AG04449 (cell line): ENCODE results near the gene TRIP4.
A peak's percentile ranks its signal among the peaks of the same experiment; 100 is the strongest.
"Not testable (repeated sequence)": the region's sequence is repeated elsewhere in the genome, so short reads cannot be mapped to it uniquely, and the experiment has no call there.

Experiments used
- CTCF ChIA-PET: fragments of 350-600 bp; formaldehyde crosslinking; extraction: SDS; loops from one replicate; lab custom pipeline; 2021; ENCODE audit warnings: antibody characterized with exemption; lab: Yijun Ruan, JAX
- POLR2A ChIA-PET: fragments of 400-600, 350-600 bp; formaldehyde crosslinking; extraction: SDS; loops from one replicate; lab custom pipeline; 2020; ENCODE audit warnings: antibody characterized with exemption, inconsistent platforms; lab: Yijun Ruan, JAX
- DNase-seq: peaks from one replicate; pipeline ENCODE4 v3.0.0-alpha.2; 2010; ENCODE audit warnings: low read depth, low spot score
- H3K4me3 ChIP-seq: 2 replicates; pipeline ENCODE4 v1.5.1; 2011; ENCODE audit warnings: low read depth, mild to moderate bottlenecking, control low read depth, low read length
- TF ChIP-seq, protein P1 (sequence below): IDR thresholded peaks from one replicate; pipeline ENCODE4 v1.5.1; 2011; ENCODE audit warnings: mild to moderate bottlenecking, moderate library complexity, low read length, control low read depth, inconsistent platforms; ENCODE audit not compliant: insufficient read depth; ENCODE audit errors: missing control alignments

Gene TRIP4

DNA sequence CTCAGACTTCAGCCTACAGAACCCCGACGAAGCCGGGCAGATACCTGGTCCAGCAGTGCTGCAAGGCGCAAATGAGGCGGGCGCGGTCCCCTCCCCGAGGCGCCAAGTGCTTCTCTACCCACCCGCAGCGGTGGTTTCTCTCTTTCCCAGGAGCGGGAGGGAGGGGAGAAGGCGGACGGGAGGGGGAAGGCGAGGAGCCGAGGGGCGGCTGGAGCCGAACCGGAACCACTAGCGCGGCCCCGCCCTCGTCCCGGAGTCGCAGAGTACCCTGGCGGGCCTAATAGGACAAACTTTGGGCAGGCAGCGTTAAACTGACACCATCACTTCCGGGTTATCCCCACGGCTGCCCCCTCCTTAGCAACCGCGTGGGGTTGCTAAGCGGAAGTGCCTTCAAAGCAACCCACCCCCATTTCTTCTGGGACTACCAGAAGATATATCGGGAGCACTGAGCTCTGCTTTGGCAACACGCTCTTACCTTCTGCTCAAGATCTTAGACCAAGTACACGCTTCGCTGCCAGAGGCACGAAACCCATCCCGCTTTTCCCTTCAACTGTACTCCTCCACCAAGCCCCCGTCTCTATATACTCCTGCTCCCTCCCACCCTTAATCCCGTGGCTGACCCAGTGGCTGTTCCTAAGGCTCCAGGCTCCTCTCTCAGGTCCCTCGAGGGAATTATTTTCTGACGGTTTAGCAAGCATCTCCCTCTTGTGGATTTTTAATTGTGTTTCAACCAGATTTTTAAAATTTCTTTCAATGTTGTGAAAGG, 31.5 kb upstream of the TRIP4 start, which contains the start of gene CSNK1G1:
CSNK1G1 (minus strand) TSS at position 230 of the 766 bp plus-strand sequence. CDS start 55,674 bp downstream, outside the sequence.
- H3K4me3 ChIP-seq = peak within 1 kb of the TSS; percentile 95
- CTCF ChIA-PET = interaction anchor here (0.6 to 1.4 kb wide), 14 partner anchors 9 to 202 kb away, joined by 3 to 11 read pairs (median 5); partner anchors contain the start of gene TRIP4
- POLR2A ChIA-PET = no interaction called here
- TF ChIP-seq, protein P1, sequence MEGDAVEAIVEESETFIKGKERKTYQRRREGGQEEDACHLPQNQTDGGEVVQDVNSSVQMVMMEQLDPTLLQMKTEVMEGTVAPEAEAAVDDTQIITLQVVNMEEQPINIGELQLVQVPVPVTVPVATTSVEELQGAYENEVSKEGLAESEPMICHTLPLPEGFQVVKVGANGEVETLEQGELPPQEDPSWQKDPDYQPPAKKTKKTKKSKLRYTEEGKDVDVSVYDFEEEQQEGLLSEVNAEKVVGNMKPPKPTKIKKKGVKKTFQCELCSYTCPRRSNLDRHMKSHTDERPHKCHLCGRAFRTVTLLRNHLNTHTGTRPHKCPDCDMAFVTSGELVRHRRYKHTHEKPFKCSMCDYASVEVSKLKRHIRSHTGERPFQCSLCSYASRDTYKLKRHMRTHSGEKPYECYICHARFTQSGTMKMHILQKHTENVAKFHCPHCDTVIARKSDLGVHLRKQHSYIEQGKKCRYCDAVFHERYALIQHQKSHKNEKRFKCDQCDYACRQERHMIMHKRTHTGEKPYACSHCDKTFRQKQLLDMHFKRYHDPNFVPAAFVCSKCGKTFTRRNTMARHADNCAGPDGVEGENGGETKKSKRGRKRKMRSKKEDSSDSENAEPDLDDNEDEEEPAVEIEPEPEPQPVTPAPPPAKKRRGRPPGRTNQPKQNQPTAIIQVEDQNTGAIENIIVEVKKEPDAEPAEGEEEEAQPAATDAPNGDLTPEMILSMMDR = peak; percentile 21
- DNase-seq = peak; percentile 84

DNA sequence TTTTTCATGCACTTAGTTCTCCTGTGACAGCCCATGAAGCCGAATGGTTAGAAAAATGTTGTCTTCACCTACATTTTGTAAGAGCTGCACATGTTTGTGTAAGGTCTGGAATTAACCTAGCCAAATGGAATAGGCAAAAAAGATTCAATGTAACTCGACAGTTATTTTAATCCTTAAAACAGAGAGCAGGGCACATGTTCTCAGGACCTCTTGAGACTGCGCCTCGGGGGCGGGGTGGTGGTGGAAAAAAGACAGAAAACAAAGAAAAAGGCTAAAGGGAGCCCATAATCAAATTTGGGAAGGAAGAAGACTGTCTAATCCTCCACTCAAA, 31.0 kb upstream of the TRIP4 start:
- H3K4me3 ChIP-seq = peak overlapping the region; percentile 95
- ChIA-PET CTCF (interaction anchor here (1.0 to 1.4 kb wide), 9 partner anchors 12 to 203 kb away, joined by 3 to 11 read pairs (median 5); partner anchors contain the start of gene TRIP4), POLR2A (no interaction called here)
- no peak for DNase-seq
- TF ChIP-seq, protein P1 = no peak

DNA sequence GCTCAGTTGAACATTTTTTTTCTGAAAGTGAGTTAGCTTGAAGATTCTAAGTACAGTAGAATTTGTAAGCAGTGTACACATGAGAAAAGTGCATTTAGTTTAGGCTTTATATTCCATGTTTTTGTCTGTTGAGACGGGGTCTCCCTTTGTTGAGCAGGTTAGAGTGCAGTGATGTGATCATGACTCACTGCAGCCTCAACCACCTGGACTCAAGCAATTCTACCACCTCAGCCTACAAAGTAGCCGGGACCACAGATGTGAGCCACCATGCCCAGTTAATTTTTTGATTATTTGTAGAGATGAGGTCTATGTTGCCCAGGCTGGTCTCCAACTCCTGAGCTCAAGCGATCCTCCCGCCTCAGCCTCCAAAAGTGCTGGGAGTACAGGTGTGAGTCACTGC, 26.4 kb upstream of the TRIP4 start:
- no peak for DNase-seq
- no peak overlapping the region for H3K4me3 ChIP-seq
- TF ChIP-seq, protein P1 = no peak
- POLR2A ChIA-PET = interaction anchor here (0.6 kb wide), 2 partner anchors 52 to 211 kb away, joined by 5 read pairs; no protein-coding TSS in a partner anchor
- CTCF ChIA-PET = interaction anchor here (1.1 to 1.4 kb wide), 3 partner anchors 10 to 198 kb away, joined by 3 to 4 read pairs (median 3); partner anchors contain the start of gene PPIB

DNA sequence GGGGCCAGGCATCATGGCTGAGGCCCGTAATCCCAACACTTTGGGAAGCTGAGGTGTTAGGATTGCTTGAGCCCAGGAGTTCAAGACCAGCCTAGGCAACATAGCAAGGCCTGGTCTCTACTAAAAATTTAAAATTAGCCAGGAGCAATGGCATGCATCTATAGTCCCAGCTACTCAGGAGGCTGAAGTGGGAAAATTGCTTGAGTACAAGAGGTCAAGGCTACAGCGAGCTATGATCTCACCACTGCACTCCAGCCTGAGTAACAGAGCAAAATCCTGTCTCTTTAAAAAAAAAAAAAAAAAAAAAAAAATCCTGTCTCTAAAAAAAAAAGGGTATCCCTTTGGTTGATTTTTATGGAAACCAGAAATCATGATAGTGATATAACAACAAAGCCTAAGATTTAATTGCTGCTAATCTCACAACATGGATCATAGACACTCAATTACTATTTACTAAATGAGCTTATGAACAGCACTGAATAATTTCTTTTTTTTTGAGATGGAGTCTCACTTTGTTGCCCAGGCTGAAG, 18.5 kb upstream of the TRIP4 start:
- H3K4me3 ChIP-seq = no peak overlapping the region
- CTCF ChIA-PET = interaction anchor here (0.9 to 1.2 kb wide), 3 partner anchors 11 to 159 kb away, joined by 4 read pairs; partner anchors contain the start of gene CSNK1G1
- TF ChIP-seq, protein P1 = no peak
- no peak for DNase-seq
- POLR2A ChIA-PET = no interaction called here

DNA sequence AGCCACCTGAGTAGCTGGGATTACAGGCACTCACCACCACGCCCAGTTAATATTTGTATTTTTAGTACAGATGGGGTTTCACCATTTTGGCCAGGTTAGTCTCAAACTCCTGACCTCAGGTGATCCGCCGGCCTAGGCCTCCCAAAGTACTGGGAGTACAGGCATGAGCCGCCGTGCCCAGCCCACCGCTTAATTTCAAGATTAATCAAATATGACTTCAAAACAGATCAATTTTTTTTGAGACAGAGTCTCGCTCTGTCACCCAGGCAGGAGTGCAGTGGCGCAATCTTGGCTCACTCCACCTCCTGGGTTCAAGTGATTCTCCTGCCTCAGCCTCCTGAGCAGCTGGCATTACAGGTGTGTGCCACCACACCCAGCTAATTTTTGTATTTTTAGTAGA, 16.3 kb upstream of the TRIP4 start:
- DNase-seq, H3K4me3 ChIP-seq, CTCF ChIA-PET, POLR2A ChIA-PET: not testable (repeated sequence)

DNA sequence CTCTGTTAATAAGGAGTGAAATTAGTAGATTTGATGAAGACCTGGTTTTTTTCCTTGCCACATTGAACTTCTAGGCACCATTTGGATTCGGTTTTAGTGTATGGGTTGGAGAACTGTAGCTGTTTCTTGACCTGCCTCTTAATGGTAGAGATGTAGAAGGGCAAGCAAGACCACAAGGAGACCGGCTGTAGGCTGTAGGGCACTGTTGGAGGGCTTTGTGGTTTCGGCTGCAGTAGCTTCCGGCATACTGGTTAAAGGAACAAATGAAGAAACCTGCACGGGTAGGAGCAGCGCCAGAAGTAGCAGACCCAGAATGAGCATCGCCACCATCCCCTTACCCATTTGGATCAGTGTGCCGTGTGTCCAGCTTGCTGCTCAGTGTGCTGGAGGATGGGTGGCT, 14.3 kb upstream of the TRIP4 start:
- H3K4me3 ChIP-seq = no peak overlapping the region
- DNase-seq = no peak
- TF ChIP-seq, protein P1 = no peak
- CTCF ChIA-PET = no interaction called here
- POLR2A ChIA-PET = no interaction called here
